HG03135 (cell line): ENCODE measurements around the gene CACNA1I.

Experiments
- ATAC-seq: cut with Tn5 transposase; IDR thresholded peaks from one replicate; pipeline ENCODE4 v1.9.1; 2021; ENCODE audit warnings: mild to moderate bottlenecking, moderate library complexity; ENCODE audit not compliant: unreplicated experiment

Gene CACNA1I

DNA sequence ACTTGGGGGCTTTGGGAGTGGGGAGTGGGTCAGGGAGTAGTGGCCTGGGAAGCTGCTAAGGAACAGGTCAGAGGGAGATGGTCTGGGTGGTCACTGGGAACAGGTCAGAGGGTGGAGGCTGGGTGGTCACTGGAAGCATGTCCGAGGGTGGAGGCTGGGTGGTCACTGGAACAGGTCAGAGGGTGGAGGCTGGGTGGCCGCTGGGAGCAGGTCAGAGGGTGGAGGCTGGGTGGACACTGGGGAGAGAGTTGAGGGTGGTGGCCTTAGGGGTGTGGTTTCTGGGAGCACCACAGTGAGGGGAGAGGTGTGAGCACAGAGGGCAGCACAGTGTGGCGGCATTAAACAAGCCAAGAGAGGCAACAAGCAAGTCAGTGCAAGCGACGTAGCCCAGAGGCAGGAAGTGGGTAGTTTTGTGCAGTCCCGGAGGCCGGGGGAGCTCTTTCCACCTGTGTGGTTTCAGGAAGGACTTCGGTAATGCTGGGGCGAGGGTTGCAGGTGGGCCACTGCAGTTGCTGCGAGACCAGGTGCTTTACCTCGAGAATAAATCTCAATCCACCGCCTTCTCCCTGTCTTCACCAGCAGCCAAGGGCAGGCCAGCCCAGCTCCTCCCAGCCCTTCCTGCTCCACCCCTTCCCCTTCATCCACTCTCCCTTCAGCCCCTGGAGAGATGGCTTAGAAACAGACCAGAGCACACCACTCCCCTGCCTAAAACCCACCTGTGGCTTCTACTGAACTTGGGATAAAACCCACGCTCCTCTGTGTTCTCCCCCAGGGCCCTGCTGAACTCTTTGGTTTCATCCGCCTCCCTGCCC lies 3.2 kb upstream of the CACNA1I start:
- no peak for ATAC-seq

DNA sequence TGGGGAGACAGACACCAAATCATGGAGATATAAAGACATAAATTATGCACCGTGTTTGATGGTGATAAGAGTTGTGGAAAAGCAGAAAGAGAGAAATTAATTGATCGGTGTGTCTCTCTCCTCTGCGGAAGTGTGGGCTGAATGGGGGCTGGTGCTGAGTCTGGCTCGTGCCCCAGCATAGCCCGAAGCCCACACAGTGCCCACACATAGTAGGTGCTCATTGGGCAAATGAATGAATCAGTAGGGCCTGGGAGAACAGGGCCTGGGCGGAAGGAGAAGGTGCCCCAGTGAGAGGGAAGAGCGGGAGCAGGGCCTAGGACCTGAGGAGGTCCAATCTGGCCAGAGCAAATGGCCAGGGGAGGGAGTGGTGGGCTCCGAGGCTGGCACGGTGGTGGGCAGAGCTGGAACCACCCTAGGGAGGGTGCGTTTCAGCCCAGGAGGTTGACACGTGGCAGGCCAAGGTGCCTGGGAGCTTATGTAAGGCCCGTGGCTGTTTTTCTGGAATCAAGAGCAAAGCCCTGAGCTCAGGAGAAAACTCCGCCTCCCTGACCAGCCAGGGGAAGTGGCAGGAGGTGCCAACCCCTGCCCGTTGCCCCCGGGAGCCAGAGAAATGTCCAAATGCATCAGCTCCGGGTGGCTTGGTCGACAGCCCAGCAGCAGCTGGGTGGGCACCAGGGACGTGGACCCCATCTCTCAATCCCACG lies 2.1 kb upstream of the CACNA1I start:
- no peak for ATAC-seq

DNA sequence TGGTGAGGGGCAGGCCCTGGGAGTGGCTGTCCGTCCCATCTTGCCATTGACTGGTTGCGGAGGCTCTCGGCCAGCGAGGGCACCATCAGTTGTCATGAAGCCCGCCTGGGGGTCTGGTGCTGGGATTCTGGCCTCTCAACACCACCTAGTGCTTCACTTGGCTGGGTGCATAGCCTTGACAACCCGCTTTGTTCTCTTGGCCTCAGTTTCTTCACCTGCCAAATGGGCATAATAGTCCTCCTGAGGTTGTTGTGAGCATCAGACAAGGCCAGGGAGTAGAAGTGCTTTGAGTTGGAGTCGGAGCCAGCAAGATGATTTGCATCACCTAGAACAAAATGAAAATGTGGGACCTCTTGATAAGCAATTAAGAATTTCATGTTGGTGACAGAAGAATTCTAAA lies 1.5 kb upstream of the CACNA1I start:
- ATAC-seq: no peak

DNA sequence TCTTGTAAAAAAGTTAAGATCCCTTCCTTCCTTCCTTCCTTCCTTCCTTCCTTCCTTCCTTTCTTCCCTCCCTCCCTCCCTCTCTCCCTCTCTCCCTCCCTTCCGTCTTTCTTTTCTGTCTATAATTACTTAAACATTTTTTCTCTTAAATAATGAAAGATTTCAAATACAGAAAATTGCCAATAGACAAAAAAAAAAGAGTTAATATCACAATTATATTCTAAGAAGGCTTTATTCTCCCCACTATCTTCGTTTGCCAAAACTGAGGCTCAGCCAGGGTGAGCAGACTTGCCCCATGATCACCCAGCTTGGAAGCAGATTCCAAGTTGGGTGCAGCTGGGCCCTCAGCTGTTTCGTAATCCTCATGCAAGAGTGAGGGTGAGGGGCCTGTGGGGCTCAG lies 327 bp upstream of the CACNA1I start:
- ATAC-seq: no peak

DNA sequence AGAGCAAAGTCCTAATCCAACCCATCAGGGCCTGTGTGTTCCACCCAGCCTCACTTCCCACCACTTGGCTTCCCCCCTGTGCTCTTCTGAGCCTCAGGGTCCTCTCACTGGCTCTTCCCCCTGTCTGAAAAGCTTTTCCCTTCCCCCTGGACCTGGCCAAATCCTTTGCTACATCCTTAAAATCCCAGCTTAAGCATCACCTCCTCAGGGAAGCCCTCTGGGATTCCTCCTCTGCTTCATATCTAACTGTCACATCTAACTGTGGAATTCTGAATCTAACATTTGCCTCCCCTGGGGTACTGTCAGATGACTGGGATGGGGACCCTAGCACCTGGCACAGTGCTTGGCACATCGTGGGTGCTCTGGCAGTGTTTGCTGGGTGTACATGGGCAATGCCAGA lies 985 bp downstream of the CACNA1I start:
- ATAC-seq: no peak

DNA sequence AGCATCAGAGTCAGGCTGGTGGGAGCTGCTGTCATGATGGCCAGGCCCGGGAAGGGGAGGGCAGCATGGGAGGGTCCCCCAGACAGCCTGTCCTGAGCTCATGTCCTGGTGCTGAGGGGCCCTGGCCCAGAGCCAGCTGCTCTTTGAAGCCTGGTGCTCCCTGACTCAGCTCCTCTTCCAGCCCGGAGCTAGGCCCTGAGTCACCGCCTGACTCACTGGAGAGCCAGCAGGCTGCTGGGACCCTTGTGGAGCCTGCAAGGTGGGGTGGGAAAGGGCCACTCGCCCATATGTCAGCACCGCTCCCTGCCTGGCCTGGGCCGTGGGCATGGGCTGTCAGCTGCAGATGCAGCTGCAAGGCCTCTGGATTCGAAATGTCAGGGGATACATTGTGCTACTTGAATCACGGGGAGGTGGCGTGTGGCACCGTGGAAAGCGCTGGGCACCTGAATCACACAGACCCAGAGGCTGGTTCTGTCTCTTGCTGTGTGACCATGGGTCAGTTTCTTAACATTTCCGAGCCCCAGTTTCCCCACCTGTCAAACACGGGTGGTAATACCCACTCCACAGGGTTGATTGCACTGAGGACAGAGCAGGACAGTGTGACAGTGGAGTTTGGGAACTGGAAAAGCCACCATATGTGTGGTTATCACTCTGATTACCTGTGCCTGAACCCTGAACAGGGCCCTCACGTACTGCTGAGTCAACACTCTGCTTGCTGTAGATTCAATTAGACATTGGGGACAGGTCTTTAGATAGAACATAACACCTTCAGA lies 4.4 kb downstream of the CACNA1I start:
- no peak for ATAC-seq

DNA sequence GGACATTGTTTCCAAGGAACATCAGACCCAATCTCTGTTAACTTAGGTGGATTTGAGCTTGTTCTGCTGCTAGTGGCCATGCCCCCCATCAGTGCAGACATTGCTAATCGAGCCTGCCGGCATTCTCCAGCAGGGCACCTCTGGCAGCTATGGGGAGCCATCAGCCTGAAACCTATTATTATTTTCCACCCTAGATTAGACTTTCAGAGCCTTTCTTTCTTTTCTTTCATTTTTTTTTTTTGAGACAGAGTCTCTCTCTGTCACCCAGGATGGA lies 4.9 kb downstream of the CACNA1I start:
- ATAC-seq: no peak

DNA sequence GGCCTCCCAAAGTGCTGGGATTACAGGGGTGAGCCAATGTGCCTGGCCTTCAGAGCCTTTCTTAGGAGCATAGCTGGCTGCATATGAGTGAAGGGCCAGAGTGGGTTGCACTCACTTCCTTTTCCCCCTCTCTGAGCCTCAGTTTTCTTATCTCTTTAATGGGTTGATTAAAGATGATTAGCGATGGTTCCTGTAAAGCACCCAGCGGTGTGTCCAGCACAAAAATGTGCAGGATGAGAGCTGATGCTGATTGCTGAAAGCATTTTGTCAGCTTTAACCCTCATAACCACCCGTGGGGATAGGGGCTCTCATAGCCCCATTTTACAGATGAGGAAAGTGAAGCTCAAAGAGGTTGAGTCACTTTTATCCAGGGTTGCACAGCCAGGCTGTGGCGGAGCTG lies 5.5 kb downstream of the CACNA1I start:
- no peak for ATAC-seq

DNA sequence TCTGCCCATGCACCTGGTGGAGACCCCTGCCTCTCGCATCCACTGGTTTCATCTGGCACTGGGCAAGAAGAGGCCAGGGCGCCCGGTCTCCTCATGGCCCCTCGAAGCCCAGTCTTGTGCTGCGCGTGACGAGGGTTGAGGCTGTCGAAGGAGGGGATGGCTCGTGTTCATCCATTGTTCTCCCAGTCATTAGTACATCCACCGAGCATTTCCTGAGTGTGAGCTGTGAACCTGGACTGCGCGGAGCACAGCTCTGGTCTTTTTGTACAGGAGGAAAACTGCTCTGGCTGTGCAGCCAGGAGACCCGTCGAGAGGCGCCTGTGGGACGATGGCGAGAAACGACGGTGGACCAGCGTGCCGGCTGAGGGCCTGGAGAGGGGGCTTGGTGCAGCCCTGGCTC lies 6.8 kb downstream of the CACNA1I start:
- ATAC-seq: no peak

DNA sequence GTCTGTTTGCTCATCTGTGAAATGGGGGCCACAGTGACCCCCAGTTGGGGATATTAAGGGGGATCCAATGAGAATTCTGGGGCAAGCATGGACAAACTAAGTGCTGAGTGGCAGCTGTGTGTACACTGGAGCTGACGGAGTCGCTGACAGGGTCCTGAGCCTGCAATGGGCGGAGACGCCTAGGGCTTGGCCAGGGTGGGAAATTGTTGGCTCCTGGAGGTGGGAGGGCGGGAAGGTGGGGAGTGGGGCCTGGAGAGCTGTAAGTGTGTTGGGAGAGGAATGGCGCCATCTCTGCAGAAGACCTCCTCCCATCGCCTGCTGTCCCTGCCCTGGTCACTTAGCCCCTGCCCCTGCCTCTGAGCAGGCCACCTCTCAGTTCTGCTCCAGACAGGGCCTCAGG lies 7.3 kb downstream of the CACNA1I start:
- ATAC-seq: no peak

DNA sequence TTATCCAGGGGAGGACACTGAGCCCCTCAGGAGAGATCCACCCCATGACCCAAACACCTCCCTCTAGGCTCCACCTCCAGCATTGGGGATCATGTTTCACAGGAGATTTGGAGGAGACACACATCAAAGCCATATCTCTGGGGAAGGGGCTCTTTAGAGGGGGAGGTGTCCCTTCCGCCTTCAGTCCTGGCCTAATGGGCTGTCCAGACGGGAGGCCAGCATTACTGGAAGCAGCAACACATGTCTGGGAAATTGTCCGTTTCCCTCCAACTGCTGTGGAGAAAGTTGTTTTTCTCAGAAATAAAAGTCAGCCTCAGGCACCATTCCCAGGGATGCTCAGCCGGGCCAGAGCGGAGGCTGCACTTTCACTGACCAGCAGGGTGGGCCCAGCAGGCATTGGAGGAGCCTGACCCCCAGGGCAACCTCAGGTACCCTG lies 9.5 kb downstream of the CACNA1I start:
- no peak for ATAC-seq

DNA sequence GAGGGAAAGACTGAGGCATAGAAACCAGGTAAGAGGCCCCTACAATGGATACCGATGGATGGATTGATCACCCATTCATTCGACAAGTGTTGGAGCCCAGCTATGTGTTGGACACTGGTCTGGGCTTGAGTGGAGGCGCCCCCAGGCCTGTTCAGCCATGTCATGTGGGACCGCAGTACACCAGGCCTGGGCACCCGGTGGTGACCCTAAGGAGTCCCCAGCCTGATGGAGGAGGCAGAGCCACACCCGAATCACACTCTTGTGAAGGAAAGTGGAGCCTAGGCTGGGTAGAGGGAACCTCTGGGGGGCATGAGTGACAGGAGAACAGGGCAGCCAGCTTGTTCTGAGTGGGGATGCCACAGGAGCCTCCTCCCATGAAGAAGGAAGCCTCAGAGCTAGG lies 10.2 kb downstream of the CACNA1I start:
- ATAC-seq: no peak

DNA sequence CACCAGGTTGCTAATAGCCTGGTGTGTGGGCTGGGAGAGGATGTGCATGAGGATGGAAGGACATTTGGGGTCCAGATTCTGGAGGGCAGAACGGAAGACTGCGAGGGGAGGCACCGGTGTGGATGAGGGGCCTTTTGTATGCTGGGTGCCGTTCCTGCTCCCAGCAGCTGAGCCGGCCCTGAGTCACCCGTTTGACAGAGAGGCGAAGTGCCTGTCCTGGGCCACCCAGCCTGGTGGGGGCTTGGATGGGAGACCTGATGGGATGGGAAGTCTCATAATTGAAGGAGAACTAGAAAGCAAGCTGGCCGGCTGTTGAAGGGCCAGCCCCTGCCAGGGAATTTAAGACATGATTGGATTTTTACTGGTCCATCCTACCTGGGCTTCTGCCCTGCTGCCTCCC lies 10.8 kb downstream of the CACNA1I start:
- ATAC-seq: no peak

DNA sequence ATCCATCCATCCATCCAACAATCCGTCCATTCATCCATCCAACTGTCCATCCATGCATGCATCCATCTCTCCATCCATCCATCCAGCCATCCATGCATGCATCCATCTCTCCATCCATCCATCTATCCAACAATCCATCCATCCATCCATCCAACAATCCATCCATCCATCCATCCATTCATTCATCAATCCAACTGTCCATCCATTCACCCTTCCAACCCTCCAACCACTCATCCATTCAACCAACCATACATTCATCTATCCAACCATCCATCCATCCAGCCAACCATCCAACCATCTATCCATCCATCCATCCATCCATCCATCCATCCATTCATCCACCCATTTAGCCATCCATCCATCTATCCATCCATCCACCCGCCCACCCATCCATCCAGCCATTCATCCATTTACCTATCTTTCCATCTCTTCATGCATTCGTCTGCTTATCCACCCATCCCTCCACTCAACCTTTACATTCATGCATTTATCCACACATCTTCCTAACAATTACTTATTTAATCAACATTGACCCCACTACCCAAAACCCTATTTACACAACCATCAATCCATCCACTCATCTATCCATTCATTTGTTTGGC lies 12.6 kb downstream of the CACNA1I start:
- no peak for ATAC-seq

DNA sequence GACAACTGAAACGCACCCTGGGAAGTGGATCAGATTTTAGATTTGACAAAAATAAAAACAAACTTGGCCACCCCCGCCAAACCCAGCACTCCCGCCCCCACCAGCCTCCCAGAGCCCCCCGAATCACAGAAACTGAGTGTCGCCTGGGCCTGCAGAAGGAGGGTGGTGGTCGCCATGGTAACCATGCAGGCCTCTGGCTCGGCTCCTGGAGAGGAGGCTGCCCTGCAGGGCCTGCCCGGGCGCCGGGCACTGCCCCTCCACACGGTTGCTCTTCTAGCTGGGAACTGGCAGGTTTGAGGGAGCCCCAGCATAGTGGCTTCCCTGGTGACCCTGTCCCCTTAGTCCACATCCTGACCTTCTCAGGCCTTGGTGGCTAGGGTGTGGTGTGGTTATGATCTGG lies 19.3 kb downstream of the CACNA1I start:
- no peak for ATAC-seq

DNA sequence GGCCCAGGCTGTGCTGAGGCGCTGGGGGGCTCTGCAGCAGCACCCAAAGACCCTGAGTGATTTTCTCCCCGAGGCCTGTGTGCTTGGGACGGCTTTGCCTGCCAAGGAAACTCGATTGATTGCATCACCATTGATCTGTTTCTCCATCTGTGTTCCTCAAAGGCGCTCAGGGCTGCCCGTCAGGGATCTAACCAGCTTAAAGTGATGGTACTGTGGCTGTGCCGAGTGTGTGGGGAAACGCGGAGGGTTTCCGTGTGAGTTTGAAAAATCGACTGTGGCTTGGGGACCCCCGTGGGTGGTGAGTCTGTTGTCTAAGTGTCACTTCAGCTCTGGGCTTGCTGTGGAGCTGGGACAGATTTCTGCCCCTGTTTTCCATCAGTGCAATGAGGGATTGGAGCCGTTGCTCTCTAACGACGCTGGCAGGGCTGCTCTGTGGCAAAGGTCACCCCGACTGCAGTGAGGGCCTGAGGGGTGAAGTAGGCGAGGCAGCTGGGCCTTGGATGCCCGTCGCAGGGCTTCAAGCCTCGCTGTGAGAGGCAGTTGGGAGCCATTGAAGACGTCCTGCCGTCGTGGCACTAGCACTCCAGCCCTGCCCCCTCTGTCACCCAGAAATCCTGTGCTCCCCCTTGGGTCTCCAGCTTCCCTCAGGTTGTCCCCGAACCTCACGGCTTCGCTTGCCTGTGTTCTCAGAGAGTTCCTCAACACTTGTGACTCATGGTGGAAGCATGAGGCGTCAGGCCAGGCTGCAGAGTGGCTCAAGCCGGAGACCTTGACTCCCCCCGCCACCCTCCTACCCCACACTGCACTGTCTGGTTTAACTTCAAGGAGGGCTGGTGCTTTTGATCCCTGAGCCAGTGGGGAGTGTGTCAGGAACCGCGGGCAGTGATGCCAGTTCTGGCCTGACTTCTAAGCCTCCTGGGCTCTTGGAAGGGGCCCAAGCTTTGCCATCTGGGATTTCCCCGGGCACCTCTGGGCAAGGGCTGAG lies 21.8 kb downstream of the CACNA1I start:
- ATAC-seq: no peak

DNA sequence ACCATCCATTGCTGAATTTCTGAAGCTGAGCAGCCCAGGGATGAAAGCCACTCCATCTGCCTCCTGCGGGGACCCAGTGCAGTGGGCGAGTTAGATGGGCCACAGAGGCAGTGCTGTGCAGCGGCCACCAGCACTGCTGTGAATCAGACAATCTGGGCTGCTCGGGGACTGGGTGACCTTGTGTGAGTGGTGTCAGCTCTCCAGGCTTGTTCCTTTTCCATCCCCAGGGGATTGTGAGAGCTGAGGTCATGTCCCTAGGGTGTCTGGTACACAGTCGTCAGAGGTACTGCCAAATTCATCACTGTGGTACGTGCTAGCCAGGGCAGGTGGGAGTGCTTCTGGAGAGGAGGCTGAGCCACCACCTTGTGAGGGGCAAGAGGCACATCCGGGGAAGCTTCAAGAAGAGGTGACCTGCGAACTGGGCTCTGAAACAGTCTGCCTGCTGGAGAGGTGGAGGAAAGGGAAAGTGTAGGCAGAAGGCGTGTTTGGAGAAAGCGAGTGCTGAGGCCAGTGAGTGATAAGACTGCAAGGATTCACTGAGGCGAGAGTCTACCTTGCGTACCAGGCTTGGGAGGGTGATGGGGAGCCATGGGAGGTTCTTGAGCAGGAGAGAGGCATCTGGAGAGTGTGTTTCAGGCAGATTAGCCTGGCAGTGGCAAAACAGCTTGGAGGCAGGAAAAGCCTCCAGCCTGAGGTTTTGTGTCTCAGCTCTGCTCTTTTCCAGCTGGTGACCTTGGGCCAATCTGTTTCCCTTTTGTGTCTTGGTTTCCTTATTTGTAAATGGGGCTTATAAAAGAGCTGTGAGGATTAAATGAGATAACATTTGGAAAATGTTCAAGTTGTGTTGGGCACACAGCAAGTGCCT lies 22.7 kb downstream of the CACNA1I start:
- ATAC-seq: no peak

DNA sequence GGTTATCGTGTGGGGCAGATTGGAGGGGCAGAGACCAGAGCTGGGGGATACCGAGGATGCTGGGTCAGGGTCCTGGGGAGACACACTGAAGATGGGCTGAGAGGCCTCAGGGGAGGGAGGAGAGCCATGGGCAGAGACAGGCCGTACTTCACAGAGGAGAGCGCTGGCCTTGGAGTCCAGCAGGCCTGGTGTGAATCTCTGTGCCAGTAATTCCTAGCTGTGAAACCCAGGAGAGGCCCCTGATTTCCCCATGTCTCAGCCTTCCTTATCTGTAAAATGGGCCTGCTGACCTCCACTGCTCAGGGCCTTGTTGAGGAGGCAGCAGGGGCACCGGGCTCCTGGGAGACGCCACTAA lies 23.4 kb downstream of the CACNA1I start:
- ATAC-seq: no peak

DNA sequence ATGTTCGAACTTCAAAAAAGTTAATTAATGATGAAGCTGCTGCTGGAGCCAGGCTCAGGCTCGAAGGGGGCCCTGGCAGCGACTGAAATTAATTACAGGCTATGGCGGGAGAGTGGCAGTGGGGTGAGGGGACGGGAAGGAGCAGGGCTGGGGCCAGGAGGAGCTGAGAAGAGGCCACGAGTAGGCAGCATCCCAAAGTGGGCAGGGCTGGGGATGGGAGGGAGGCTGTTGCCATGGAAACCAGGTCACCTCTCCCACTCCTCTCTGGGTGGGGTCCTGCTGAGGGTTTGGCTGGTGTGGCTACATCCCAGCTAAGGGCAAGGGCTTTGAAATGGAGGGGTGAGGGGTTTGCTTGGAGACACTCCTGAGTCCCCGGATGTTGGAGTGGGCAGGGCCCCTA lies 23.9 kb downstream of the CACNA1I start:
- ATAC-seq: no peak
